HepG2 (cell line): ENCODE measurements around the gene ATP5F1E. TPM values are rescaled to one million over a fixed set of nuclear protein-coding genes. Genes with fewer than 3 reads are reported as not detected.

Source experiments
- BCLAF1 ChIP-seq: fragments of 450-650 bp; IDR thresholded peaks from 2 replicates; pipeline ENCODE4 v1.6.1; 2017; ENCODE audit warnings: mild to moderate bottlenecking
- CREB1 ChIP-seq, 2 experiments: fragments of 450-650 bp in 1 of 2; IDR thresholded peaks; 2 replicates each; pipeline ENCODE4 v1.6.1; 2016 to 2017; ENCODE audit warnings: control low read depth in 1 of 2, mild to moderate bottlenecking in 1 of 2, missing compliant biosample characterization in 1 of 2, missing genetic modification characterization in 1 of 2
- MED8 ChIP-seq: sonication (generic); formaldehyde crosslinking; IDR thresholded peaks from 2 replicates; pipeline ENCODE4 v1.8.1; 2023; ENCODE audit warnings: mild to moderate bottlenecking, missing genetic modification reagents; ENCODE audit not compliant: insufficient replicate concordance
- MIER3 ChIP-seq: IDR thresholded peaks from 2 replicates; pipeline ENCODE4 v1.6.1; 2016; ENCODE audit warnings: missing compliant biosample characterization, borderline replicate concordance
- NR2F6 ChIP-seq, 2 experiments: IDR thresholded peaks; 2 replicates each; pipeline ENCODE4 v1.6.1; 2016; ENCODE audit warnings: antibody characterized with exemption in 1 of 2, mild to moderate bottlenecking in 1 of 2
- RARA ChIP-seq: IDR thresholded peaks from 2 replicates; pipeline ENCODE4 v1.6.1; 2016; ENCODE audit warnings: missing genetic modification reagents, missing compliant biosample characterization
- SOX13 ChIP-seq, 3 experiments: fragments of 450-650 bp in 1 of 3; sonication (generic) in 1 of 3; formaldehyde crosslinking in 1 of 3; IDR thresholded peaks in 2 of 3; conservative IDR thresholded peaks in 1 of 3; 2 replicates each; pipeline versions ENCODE4 v1.5.0 to v1.6.1; 2016 to 2020; ENCODE audit warnings: antibody characterized with exemption in 1 of 3, mild to moderate bottlenecking in 1 of 3, missing compliant biosample characterization in 1 of 3, missing genetic modification reagents in 1 of 3, moderate library complexity in 1 of 3
- SRSF1 ChIP-seq: fragments of 200-400 bp; formaldehyde crosslinking; optimal IDR thresholded peaks from 2 replicates; pipeline ENCODE3; 2017; ENCODE audit warnings: mild to moderate bottlenecking, low read depth, low read length, moderate library complexity
- ZC3H13 ChIP-seq: sonication (generic); formaldehyde crosslinking; IDR thresholded peaks from 2 replicates; pipeline ENCODE4 v1.8.1; 2023; ENCODE audit warnings: mild to moderate bottlenecking, missing genetic modification reagents, moderate library complexity
- ZEB1 ChIP-seq: IDR thresholded peaks from 2 replicates; pipeline ENCODE4 v1.6.1; 2012; ENCODE audit warnings: mild to moderate bottlenecking, low read depth, inconsistent platforms; ENCODE audit not compliant: insufficient replicate concordance
- ZFP91 ChIP-seq: sonication (generic); formaldehyde crosslinking; IDR thresholded peaks from 2 replicates; pipeline ENCODE4 v1.9.0; 2022; ENCODE audit warnings: missing genetic modification reagents, mild to moderate bottlenecking, borderline replicate concordance
- ZIK1 ChIP-seq: sonication (generic); formaldehyde crosslinking; IDR thresholded peaks from 2 replicates; pipeline ENCODE4 v1.5.0; 2020; ENCODE audit warnings: mild to moderate bottlenecking, low read depth, missing genetic modification reagents, borderline replicate concordance
- ZNF253 ChIP-seq: sonication (generic); formaldehyde crosslinking; IDR thresholded peaks from 2 replicates; pipeline ENCODE4 v1.8.0; 2022; ENCODE audit warnings: mild to moderate bottlenecking, missing genetic modification reagents, borderline replicate concordance
- ZNF326 ChIP-seq: sonication (generic); formaldehyde crosslinking; IDR thresholded peaks from 2 replicates; pipeline ENCODE4 v1.4.0; 2020; ENCODE audit warnings: missing genetic modification reagents, borderline replicate concordance
- ZNF740 ChIP-seq: sonication (generic); formaldehyde crosslinking; IDR thresholded peaks from 2 replicates; pipeline ENCODE4 v1.4.0; 2020; ENCODE audit warnings: missing genetic modification reagents
- ZNF772 ChIP-seq: sonication (generic); formaldehyde crosslinking; IDR thresholded peaks from 2 replicates; pipeline ENCODE4 v1.5.0; 2020; ENCODE audit warnings: mild to moderate bottlenecking, missing genetic modification reagents
- polyA plus RNA-seq, 8 experiments: library from polyadenylated mRNA; depleted of rRNA in 3 of 8; stranded (reverse) in 7 of 8; unstranded in 1 of 8; fragments of >200 nt; fragmentation: Illumina TruSeq in 4 of 8; extraction: Trizol in 4 of 8; gene quantifications; 2 replicates each; pipeline versions ENCODE4 v1.2.1 to v1.2.3, GENCODE V29; 2011 to 2016; ENCODE audit warnings: low read depth in 4 of 8, missing spikeins in 1 of 8, mixed read lengths in 1 of 8; ENCODE audit not compliant: insufficient read depth in 1 of 8
- total RNA-seq, 5 experiments: library from RNA; depleted of rRNA; stranded (reverse); fragments of >200 nt; fragmentation: Illumina TruSeq; extraction: Trizol; gene quantifications; 2 replicates each; pipeline ENCODE4 v1.2.3, GENCODE V29; 2016; ENCODE audit warnings: low read depth in 1 of 5
- TF ChIP-seq, protein P1 (sequence below): sonication (generic); formaldehyde crosslinking; IDR thresholded peaks from 2 replicates; pipeline ENCODE4 v1.8.0; 2022; ENCODE audit warnings: mild to moderate bottlenecking, missing genetic modification reagents
- TF ChIP-seq, protein P2 (sequence below): sonication (generic); formaldehyde crosslinking; IDR thresholded peaks from 2 replicates; pipeline ENCODE4 v1.4.0; 2020; ENCODE audit warnings: missing genetic modification reagents, mild to moderate bottlenecking, borderline replicate concordance

The ATP5F1E gene
- total and polyA plus RNA-seq, 2 of the 13 experiments (the other 11 are each of a cell fraction or from before 2014, with no cell fraction given): 121 to 134 TPM

- peak; percentile 34; the same call in 1 of the 2 replicates for TF ChIP-seq ZFP91
- TF ChIP-seq ZEB1: no peak
- TF ChIP-seq ZNF253: no peak
- 0 out of 2 replicates have a peak, but pooled peaks have one; percentile 19 for TF ChIP-seq ZIK1 (CRISPR knock-in tag)
- no peak for TF ChIP-seq CREB1 (IDR thresholded peaks at IDR 0.05)
- TF ChIP-seq CREB1 (CRISPR knock-in tag; IDR thresholded peaks at IDR 0.05): no peak
- TF ChIP-seq, protein P1, sequence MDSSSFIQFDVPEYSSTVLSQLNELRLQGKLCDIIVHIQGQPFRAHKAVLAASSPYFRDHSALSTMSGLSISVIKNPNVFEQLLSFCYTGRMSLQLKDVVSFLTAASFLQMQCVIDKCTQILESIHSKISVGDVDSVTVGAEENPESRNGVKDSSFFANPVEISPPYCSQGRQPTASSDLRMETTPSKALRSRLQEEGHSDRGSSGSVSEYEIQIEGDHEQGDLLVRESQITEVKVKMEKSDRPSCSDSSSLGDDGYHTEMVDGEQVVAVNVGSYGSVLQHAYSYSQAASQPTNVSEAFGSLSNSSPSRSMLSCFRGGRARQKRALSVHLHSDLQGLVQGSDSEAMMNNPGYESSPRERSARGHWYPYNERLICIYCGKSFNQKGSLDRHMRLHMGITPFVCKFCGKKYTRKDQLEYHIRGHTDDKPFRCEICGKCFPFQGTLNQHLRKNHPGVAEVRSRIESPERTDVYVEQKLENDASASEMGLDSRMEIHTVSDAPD (CRISPR knock-in tag): no peak
- no peak for TF ChIP-seq MIER3
- no peak for TF ChIP-seq ZNF326
- no peak for TF ChIP-seq ZC3H13 (CRISPR knock-in tag)
- TF ChIP-seq, protein P2, sequence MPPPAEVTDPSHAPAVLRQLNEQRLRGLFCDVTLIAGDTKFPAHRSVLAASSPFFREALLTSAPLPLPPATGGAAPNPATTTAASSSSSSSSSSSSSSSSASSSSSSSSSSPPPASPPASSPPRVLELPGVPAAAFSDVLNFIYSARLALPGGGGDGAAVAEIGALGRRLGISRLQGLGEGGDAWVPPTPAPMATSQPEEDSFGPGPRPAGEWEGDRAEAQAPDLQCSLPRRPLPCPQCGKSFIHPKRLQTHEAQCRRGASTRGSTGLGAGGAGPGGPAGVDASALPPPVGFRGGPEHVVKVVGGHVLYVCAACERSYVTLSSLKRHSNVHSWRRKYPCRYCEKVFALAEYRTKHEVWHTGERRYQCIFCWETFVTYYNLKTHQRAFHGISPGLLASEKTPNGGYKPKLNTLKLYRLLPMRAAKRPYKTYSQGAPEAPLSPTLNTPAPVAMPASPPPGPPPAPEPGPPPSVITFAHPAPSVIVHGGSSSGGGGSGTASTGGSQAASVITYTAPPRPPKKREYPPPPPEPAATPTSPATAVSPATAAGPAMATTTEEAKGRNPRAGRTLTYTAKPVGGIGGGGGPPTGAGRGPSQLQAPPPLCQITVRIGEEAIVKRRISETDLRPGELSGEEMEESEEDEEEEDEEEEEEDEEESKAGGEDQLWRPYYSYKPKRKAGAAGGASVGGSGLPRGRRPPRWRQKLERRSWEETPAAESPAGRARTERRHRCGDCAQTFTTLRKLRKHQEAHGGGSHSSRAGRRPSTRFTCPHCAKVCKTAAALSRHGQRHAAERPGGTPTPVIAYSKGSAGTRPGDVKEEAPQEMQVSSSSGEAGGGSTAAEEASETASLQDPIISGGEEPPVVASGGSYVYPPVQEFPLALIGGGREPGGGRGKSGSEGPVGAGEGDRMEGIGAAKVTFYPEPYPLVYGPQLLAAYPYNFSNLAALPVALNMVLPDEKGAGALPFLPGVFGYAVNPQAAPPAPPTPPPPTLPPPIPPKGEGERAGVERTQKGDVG (CRISPR knock-in tag): peak; percentile 23; the same call in 1 of the 2 replicates
- no peak for TF ChIP-seq ZNF740 (CRISPR knock-in tag)
- TF ChIP-seq RARA: no peak
- no peak for TF ChIP-seq ZNF772 (CRISPR knock-in tag)
- TF ChIP-seq BCLAF1: no peak
- TF ChIP-seq SRSF1: peak; percentile 51
- no peak for TF ChIP-seq SOX13 (IDR thresholded peaks at IDR 0.05)
- TF ChIP-seq SOX13 (CRISPR knock-in tag; conservative IDR thresholded peaks at IDR 0.05 in 1 of 2, IDR thresholded peaks at IDR 0.05 in 1 of 2): no peak
- TF ChIP-seq MED8 (CRISPR knock-in tag): no peak
- no peak for TF ChIP-seq NR2F6 (IDR thresholded peaks at IDR 0.05)
- TF ChIP-seq NR2F6 (CRISPR knock-in tag; IDR thresholded peaks at IDR 0.05): no peak
Observed at GRCh38 chr20:59001449-59002171, 30.5 kb downstream of the ATP5F1E start (continued).
